Activated T-helper 1 cell treated with anti-CD3 and anti-CD28 coated beads, Interleukin-12 subunit alpha, Interleukin-12 subunit beta, Interleukin-2, Interleukin-4 antibody, amounts not matched to agents 30 ng/mL and 10 ng/mL and 1 ng/mL, durations not matched to agents 14 hours and 24 hours and 36 hours (primary cell): ENCODE results near the gene EPHA2. TPM values are rescaled to one million over a fixed set of nuclear protein-coding genes. Genes with fewer than 3 reads are reported as not detected.

ENCODE experiments used
- DNase-seq: peaks from one replicate; pipeline ENCODE4 v3.0.0; 2021; ENCODE audit warnings: low spot score
- H3K27ac Mint-ChIP-seq: one replicate; pipeline ENCODE4 v1.8.0; 2021; ENCODE audit warnings: mild to moderate bottlenecking, mixed read lengths
- H3K27me3 Mint-ChIP-seq: one replicate; pipeline ENCODE4 v1.8.0; 2022; ENCODE audit warnings: mild to moderate bottlenecking, moderate library complexity, mixed read lengths; ENCODE audit not compliant: insufficient read depth
- H3K36me3 Mint-ChIP-seq: one replicate; pipeline ENCODE4 v1.8.0; 2021; ENCODE audit warnings: low read depth, mixed read lengths
- H3K4me1 Mint-ChIP-seq: one replicate; pipeline ENCODE4 v1.8.0; 2021; ENCODE audit warnings: low read depth, mixed read lengths
- H3K4me3 Mint-ChIP-seq: one replicate; pipeline ENCODE4 v1.8.0; 2021; ENCODE audit warnings: mild to moderate bottlenecking, moderate library complexity, mixed read lengths
- H3K9me3 Mint-ChIP-seq: one replicate; pipeline ENCODE4 v1.8.0; 2021; ENCODE audit warnings: mixed read lengths
- intact Hi-C: fragments of 100-400 bp; cut with micrococcal nuclease; formaldehyde crosslinking; loops from one replicate; pipeline ENCODE4 v1.15.1; 2024
- total RNA-seq: library from RNA; stranded (reverse); gene quantifications from 2 replicates; pipeline ENCODE4 v1.2.3, GENCODE V29; 2022

EPHA2 gene
- total RNA-seq, 1 donor from 2014 or later: not detected

GRCh38 chr1:16158025-16158424, 2.2 kb upstream of the EPHA2 start:
- intact Hi-C loops: no loop called here
- Mint-ChIP-seq H3K27ac (peak overlapping the region; percentile 1), H3K27me3 (peaks cover 63% of the 10 kb centered on the region), H3K9me3 (no peaks in the 10 kb centered on the region), H3K36me3 (no peaks in the 10 kb centered on the region), H3K4me1 (peaks cover 34% of the 10 kb centered on the region), H3K4me3 (no peak overlapping the region)
- peak; percentile 20 for DNase-seq

GRCh38 chr1:16156848-16157495, 1.1 kb upstream of the EPHA2 start:
- intact Hi-C loops: no loop called here
- peaks cover 62% of the 10 kb centered on the region for H3K27me3 Mint-ChIP-seq
- DNase-seq: no peak
- H3K9me3 Mint-ChIP-seq: no peaks in the 10 kb centered on the region
- H3K27ac Mint-ChIP-seq: no peak overlapping the region
- peaks cover 23% of the 10 kb centered on the region for H3K4me1 Mint-ChIP-seq
- no peak overlapping the region for H3K4me3 Mint-ChIP-seq
- no peaks in the 10 kb centered on the region for H3K36me3 Mint-ChIP-seq

GRCh38 chr1:16153999-16154673, 1.7 kb downstream of the EPHA2 start:
- no peak overlapping the region for H3K27ac Mint-ChIP-seq
- no peaks in the 10 kb centered on the region for H3K36me3 Mint-ChIP-seq
- H3K27me3 Mint-ChIP-seq: peaks cover 49% of the 10 kb centered on the region
- intact Hi-C loops: no loop called here
- no peaks in the 10 kb centered on the region for H3K9me3 Mint-ChIP-seq
- DNase-seq: no peak
- no peak overlapping the region for H3K4me3 Mint-ChIP-seq
- peaks cover 15% of the 10 kb centered on the region for H3K4me1 Mint-ChIP-seq

- Mint-ChIP-seq H3K27me3 (peaks cover 44% of the 10 kb centered on the region), H3K36me3 (no peaks in the 10 kb centered on the region), H3K27ac (no peak overlapping the region), H3K9me3 (no peaks in the 10 kb centered on the region), H3K4me1 (peaks cover 15% of the 10 kb centered on the region), H3K4me3 (no peak overlapping the region)
- intact Hi-C loops: no loop called here
- DNase-seq: no peak
Observed at GRCh38 chr1:16153096-16153998, 2.5 kb downstream of the EPHA2 start.

- intact Hi-C loops: no loop called here
- no peaks in the 10 kb centered on the region for H3K9me3 Mint-ChIP-seq
- H3K36me3 Mint-ChIP-seq: no peaks in the 10 kb centered on the region
- peaks cover 42% of the 10 kb centered on the region for H3K27me3 Mint-ChIP-seq
- no peak overlapping the region for H3K4me3 Mint-ChIP-seq
- peaks cover 7% of the 10 kb centered on the region for H3K4me1 Mint-ChIP-seq
- no peak for DNase-seq
- H3K27ac Mint-ChIP-seq: no peak overlapping the region
Observed at GRCh38 chr1:16152481-16153087, 3.3 kb downstream of the EPHA2 start.

- H3K4me3 Mint-ChIP-seq: no peak overlapping the region
- H3K27ac Mint-ChIP-seq: no peak overlapping the region
- no peak for DNase-seq
Observed at GRCh38 chr1:16151995-16152384, 3.9 kb downstream of the EPHA2 start.

GRCh38 chr1:16151196-16151994, 4.5 kb downstream of the EPHA2 start:
- Mint-ChIP-seq H3K36me3 (no peaks in the 10 kb centered on the region), H3K27ac (no peak overlapping the region), H3K27me3 (peaks cover 33% of the 10 kb centered on the region), H3K4me1 (no peaks in the 10 kb centered on the region), H3K9me3 (no peaks in the 10 kb centered on the region), H3K4me3 (no peak overlapping the region)
- DNase-seq: no peak
- intact Hi-C loops: no loop called here

More at GRCh38 chr1:16151995-16152384, 3.9 kb downstream of the EPHA2 start:
- Mint-ChIP-seq H3K4me1 (peaks cover 1% of the 10 kb centered on the region), H3K36me3 (no peaks in the 10 kb centered on the region), H3K9me3 (no peaks in the 10 kb centered on the region), H3K27me3 (peaks cover 38% of the 10 kb centered on the region)
- intact Hi-C loops: no loop called here

GRCh38 chr1:16150508-16150907, 5.4 kb downstream of the EPHA2 start:
- no peak overlapping the region for H3K4me3 Mint-ChIP-seq
- H3K27me3 Mint-ChIP-seq: peaks cover 28% of the 10 kb centered on the region
- H3K9me3 Mint-ChIP-seq: no peaks in the 10 kb centered on the region
- no peak for DNase-seq
- no peak overlapping the region for H3K27ac Mint-ChIP-seq
- intact Hi-C loops: no loop called here
- no peaks in the 10 kb centered on the region for H3K4me1 Mint-ChIP-seq
- no peaks in the 10 kb centered on the region for H3K36me3 Mint-ChIP-seq

GRCh38 chr1:16149702-16150488, 6.0 kb downstream of the EPHA2 start:
- no peak for DNase-seq
- Mint-ChIP-seq H3K4me3 (no peak overlapping the region), H3K9me3 (no peaks in the 10 kb centered on the region), H3K27me3 (peaks cover 23% of the 10 kb centered on the region), H3K27ac (no peak overlapping the region), H3K36me3 (no peaks in the 10 kb centered on the region), H3K4me1 (no peaks in the 10 kb centered on the region)
- intact Hi-C loops: no loop called here

- H3K27me3 Mint-ChIP-seq: peaks cover 15% of the 10 kb centered on the region
- H3K36me3 Mint-ChIP-seq: no peaks in the 10 kb centered on the region
- intact Hi-C loops: no loop called here
- no peak for DNase-seq
- no peaks in the 10 kb centered on the region for H3K4me1 Mint-ChIP-seq
- no peaks in the 10 kb centered on the region for H3K9me3 Mint-ChIP-seq
- H3K27ac Mint-ChIP-seq: no peak overlapping the region
- H3K4me3 Mint-ChIP-seq: no peak overlapping the region
Observed at GRCh38 chr1:16149146-16149545, 6.7 kb downstream of the EPHA2 start.

GRCh38 chr1:16148329-16149092, 7.4 kb downstream of the EPHA2 start:
- Mint-ChIP-seq H3K36me3 (no peaks in the 10 kb centered on the region), H3K4me3 (no peak overlapping the region), H3K27me3 (peaks cover 9% of the 10 kb centered on the region), H3K27ac (no peak overlapping the region), H3K9me3 (no peaks in the 10 kb centered on the region), H3K4me1 (no peaks in the 10 kb centered on the region)
- intact Hi-C loops: no loop called here
- no peak for DNase-seq
